Calu3 (cell line): ENCODE measurements around the gene OTOP2. TPM values are rescaled to one million over a fixed set of nuclear protein-coding genes. Genes with fewer than 3 reads are reported as not detected.

Experiments used
- BruUV-seq: library from RNA; stranded (reverse); fragments of 400-500 nt; replicated peaks from 2 replicates; lab custom pipeline; 2021; lab: Mats Ljungman, UMichigan
- CTCF ChIA-PET: fragments of 300-600 bp; sonication (Branson Sonifier 250); formaldehyde crosslinking; loops from one replicate; lab custom pipeline; 2022; ENCODE audit warnings: antibody characterized with exemption; lab: Charles Lee
- DNase-seq: peaks from one replicate; pipeline ENCODE4 v3.0.0; 2022
- H3K27ac Mint-ChIP-seq: one replicate; pipeline ENCODE4 v1.8.0; 2022; ENCODE audit warnings: mixed read lengths; ENCODE audit not compliant: unreplicated experiment
- H3K27me3 Mint-ChIP-seq: one replicate; pipeline ENCODE4 v1.8.0; 2022; ENCODE audit warnings: mixed read lengths; ENCODE audit not compliant: unreplicated experiment
- H3K36me3 Mint-ChIP-seq: one replicate; pipeline ENCODE4 v1.8.0; 2022; ENCODE audit warnings: mild to moderate bottlenecking, moderate library complexity, mixed read lengths; ENCODE audit not compliant: insufficient read depth, unreplicated experiment
- H3K4me1 Mint-ChIP-seq: one replicate; pipeline ENCODE4 v1.8.0; 2022; ENCODE audit warnings: mild to moderate bottlenecking, low read depth, mixed read lengths; ENCODE audit not compliant: unreplicated experiment
- H3K4me3 Mint-ChIP-seq: one replicate; pipeline ENCODE4 v1.8.0; 2022; ENCODE audit warnings: mild to moderate bottlenecking, low read depth, moderate library complexity, mixed read lengths; ENCODE audit not compliant: unreplicated experiment
- H3K9me3 Mint-ChIP-seq: one replicate; pipeline ENCODE4 v1.8.0; 2022; ENCODE audit warnings: low read depth, mixed read lengths; ENCODE audit not compliant: unreplicated experiment
- intact Hi-C: fragments of 100-400 bp; cut with micrococcal nuclease; formaldehyde crosslinking; loops from one replicate; pipeline ENCODE4 v1.10.0; 2022; ENCODE audit not compliant: unreplicated experiment
- total RNA-seq: library from RNA; stranded (reverse); gene quantifications from 2 replicates; pipeline ENCODE4 v1.2.3, GENCODE V29; 2022
- TF ChIP-seq, protein P1 (sequence below): fragments of 200-600 bp; IDR thresholded peaks from one replicate; pipeline ENCODE4 v1.8.0; 2022; ENCODE audit warnings: antibody characterized with exemption; ENCODE audit not compliant: unreplicated experiment

OTOP2 gene
- total RNA-seq, 1 experiment from 2014 or later, result not detected

GRCh38 chr17:74939534-74939933, 15.5 kb downstream of the OTOP2 start:
- no TSS peak for BruUV-seq
- TF ChIP-seq, protein P1, sequence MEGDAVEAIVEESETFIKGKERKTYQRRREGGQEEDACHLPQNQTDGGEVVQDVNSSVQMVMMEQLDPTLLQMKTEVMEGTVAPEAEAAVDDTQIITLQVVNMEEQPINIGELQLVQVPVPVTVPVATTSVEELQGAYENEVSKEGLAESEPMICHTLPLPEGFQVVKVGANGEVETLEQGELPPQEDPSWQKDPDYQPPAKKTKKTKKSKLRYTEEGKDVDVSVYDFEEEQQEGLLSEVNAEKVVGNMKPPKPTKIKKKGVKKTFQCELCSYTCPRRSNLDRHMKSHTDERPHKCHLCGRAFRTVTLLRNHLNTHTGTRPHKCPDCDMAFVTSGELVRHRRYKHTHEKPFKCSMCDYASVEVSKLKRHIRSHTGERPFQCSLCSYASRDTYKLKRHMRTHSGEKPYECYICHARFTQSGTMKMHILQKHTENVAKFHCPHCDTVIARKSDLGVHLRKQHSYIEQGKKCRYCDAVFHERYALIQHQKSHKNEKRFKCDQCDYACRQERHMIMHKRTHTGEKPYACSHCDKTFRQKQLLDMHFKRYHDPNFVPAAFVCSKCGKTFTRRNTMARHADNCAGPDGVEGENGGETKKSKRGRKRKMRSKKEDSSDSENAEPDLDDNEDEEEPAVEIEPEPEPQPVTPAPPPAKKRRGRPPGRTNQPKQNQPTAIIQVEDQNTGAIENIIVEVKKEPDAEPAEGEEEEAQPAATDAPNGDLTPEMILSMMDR, result no peak
- H3K27ac Mint-ChIP-seq, result no peak overlapping the region
- H3K4me3 Mint-ChIP-seq, result no peak overlapping the region
- H3K4me1 Mint-ChIP-seq, result no peaks in the 10 kb centered on the region
- no peak for DNase-seq
- intact Hi-C loops, result no loop called here
- H3K36me3 Mint-ChIP-seq, result no peaks in the 10 kb centered on the region
- CTCF ChIA-PET, result no interaction called here
- H3K9me3 Mint-ChIP-seq, result no peaks in the 10 kb centered on the region
- peaks cover 95% of the 10 kb centered on the region for H3K27me3 Mint-ChIP-seq

- CTCF ChIA-PET, result no interaction called here
Observed at GRCh38 chr17:74941128-74941725, 17.2 kb downstream of the OTOP2 start.

DNA sequence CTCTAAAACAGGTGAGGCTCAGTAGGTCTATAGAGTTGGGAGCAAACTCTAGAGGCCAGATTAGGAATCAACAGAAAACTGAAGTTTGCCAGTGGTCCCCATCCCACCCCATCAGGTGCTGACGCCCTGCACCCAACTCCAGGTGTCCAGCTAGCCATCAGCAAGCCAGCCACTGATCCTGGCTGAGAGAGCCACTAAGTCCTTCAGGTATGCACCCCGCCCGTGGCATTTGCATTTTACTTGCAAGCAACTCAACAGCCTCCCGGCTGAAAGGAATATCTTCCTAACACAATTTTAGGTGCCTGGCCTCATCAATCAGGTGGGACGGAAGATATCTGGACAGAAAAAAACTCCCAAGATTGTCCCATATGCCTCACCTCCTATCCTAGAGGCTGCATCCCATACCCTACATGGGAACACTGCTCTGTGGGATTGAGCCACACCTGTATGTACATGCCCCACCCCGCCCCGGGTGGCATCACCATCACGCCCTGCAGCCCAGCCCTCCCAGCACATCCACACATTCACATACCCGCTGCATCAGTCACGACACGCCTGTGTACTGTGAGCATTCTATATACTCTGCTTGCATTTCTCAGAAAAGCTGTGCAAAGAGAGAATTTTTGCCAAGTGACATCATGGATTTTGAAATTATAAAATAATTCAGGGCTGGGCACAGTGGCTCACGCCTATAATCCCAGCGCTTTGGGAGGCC, 19.9 kb downstream of the OTOP2 start:
- intact Hi-C loops, result no loop called here
- Mint-ChIP-seq H3K4me1 (no peaks in the 10 kb centered on the region), H3K27me3 (peaks cover 81% of the 10 kb centered on the region), H3K36me3 (peaks cover 7% of the 10 kb centered on the region), H3K9me3 (no peaks in the 10 kb centered on the region), H3K27ac (no peak overlapping the region), H3K4me3 (no peak overlapping the region)
- TF ChIP-seq, protein P1, result no peak
- CTCF ChIA-PET, result interaction anchor here (0.5 kb wide), 1 partner anchor 965 kb away, joined by 3 read pairs; no protein-coding TSS in a partner anchor
- BruUV-seq, result no TSS peak
- peak; percentile 43 for DNase-seq

More at GRCh38 chr17:74941128-74941725, 17.2 kb downstream of the OTOP2 start:
- no peaks in the 10 kb centered on the region for H3K9me3 Mint-ChIP-seq
- no peaks in the 10 kb centered on the region for H3K36me3 Mint-ChIP-seq
- peaks cover 95% of the 10 kb centered on the region for H3K27me3 Mint-ChIP-seq
- no TSS peak for BruUV-seq
- no peak overlapping the region for H3K27ac Mint-ChIP-seq
- intact Hi-C loops, result no loop called here
- H3K4me1 Mint-ChIP-seq, result no peaks in the 10 kb centered on the region
- TF ChIP-seq, protein P1, result no peak
- no peak for DNase-seq
- no peak overlapping the region for H3K4me3 Mint-ChIP-seq

GRCh38 chr17:74945543-74945942, 21.5 kb downstream of the OTOP2 start:
- H3K27me3 Mint-ChIP-seq, result peaks cover 65% of the 10 kb centered on the region
- no peak overlapping the region for H3K4me3 Mint-ChIP-seq
- no peaks in the 10 kb centered on the region for H3K9me3 Mint-ChIP-seq
- no peaks in the 10 kb centered on the region for H3K4me1 Mint-ChIP-seq
- BruUV-seq, result no TSS peak
- no peak for DNase-seq
- H3K36me3 Mint-ChIP-seq, result peaks cover 15% of the 10 kb centered on the region
- TF ChIP-seq, protein P1, result no peak
- CTCF ChIA-PET, result no interaction called here
- intact Hi-C loops, result no loop called here
- H3K27ac Mint-ChIP-seq, result no peak overlapping the region
